NCI-H1436 (cell line): ENCODE measurements around the gene SCAMP2.
"Not testable (repeated sequence)": the region's sequence is repeated elsewhere in the genome, so short reads cannot be mapped to it uniquely, and the experiment has no call there.

Experiments
- DNase-seq: peaks from one replicate; lab custom pipeline; 2025; lab: John Stamatoyannopoulos, UW

Gene SCAMP2

GRCh38 chr15:74889883-74890664 lies 16.9 kb upstream of the SCAMP2 start, which contains the start of gene MPI:
Gene MPI, plus strand, starts transcription at chr15:74890042. Its CDS starts 32 bp downstream, at chr15:74890074.
- DNase-seq = peak; percentile 75

- no peak for DNase-seq
Measured at GRCh38 chr15:74889390-74889882, 16.3 kb upstream of the SCAMP2 start.

DNA sequence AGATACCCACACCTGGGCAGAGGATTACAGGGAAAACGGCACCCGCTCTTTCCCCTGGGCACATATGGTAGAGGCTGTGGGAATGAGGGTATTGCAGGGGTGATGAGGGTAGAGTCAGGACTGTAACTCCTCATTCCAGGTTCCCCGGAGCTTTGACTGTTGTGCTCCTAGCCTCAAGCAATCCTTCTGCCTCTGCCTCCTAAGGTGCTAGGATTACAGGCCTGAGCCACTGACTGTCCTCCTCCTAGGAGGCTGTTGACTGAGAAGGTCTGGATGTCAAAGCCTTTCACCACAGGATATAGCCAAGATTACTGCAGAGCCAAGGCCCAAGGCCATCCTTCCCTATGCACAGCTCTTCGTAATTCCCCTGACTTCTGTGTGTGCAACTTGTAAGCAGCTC lies 15.6 kb upstream of the SCAMP2 start:
- DNase-seq = no peak

- DNase-seq = not testable (repeated sequence)
Measured at GRCh38 chr15:74887537-74888193, 14.5 kb upstream of the SCAMP2 start.

DNA sequence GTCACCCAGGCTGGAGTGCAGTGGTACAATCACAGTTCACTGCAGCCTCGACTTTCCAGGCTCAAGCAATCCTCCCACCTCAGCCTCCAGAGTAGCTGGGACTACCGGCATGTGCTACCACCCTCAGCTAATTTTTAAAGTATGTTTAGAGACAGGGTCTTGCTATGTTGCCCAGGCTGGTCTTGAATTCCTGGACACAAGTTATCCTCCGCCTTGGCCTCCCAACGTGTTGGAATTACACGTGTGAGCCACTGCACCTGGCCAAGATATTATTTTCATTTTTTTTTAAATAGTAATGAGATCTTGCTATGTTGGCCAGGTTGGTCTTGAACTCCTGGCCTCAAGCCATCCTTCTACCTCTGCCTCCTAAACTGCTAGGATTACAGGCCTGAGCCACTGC lies 12.3 kb upstream of the SCAMP2 start:
- DNase-seq = no peak

DNA sequence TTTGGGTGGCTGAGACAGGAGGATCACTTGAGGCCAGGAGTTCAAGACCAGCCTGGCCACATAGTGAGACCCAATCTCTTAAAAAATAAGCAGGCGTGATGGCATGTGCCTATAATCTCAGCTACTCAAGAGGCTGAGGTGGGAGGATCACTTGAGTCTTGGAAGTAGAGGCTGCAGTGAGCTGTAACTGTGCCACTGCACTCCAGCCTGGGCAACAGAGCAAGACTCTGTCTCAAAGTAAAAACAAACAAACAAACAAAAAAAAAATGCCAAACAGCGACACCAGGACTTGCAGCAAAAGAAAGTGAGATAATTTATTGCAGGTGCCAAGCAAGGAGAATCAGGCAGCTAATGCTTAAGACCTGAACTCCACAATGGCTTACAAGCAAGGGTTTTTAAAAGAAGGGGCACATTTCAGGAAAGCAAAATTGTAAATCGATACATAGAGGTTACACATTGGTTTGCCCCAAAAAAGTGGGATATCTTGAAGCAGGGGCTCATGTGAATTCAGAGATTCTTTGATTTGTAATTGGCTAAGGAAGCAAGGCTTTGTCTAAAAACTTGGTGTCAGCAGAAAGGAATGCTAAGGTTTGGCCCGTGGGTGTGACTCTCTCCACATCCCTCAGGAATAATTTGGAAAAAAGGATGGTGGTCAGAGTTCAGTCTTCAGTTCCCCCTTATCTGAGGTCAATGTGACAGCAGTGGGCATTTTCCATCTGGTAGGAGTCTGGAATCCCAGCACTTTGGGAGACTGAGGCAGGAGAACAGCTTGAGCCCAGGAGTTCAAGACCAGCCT lies 11.5 kb upstream of the SCAMP2 start:
- no peak for DNase-seq

GRCh38 chr15:74882528-74882927 lies 9.4 kb upstream of the SCAMP2 start:
- DNase-seq = no peak

GRCh38 chr15:74878273-74878672 lies 5.1 kb upstream of the SCAMP2 start:
- no peak for DNase-seq

- no peak for DNase-seq
Measured at GRCh38 chr15:74873756-74874424, 725 bp upstream of the SCAMP2 start.

GRCh38 chr15:74872702-74873035 lies 496 bp downstream of the SCAMP2 start:
- DNase-seq = no peak

- no peak for DNase-seq
Measured at GRCh38 chr15:74870436-74871215, 2.5 kb downstream of the SCAMP2 start.

- DNase-seq = no peak
Measured at GRCh38 chr15:74869726-74870407, 3.3 kb downstream of the SCAMP2 start.

- no peak for DNase-seq
Measured at GRCh38 chr15:74869372-74869725, 3.8 kb downstream of the SCAMP2 start.

GRCh38 chr15:74868059-74868458 lies 5.1 kb downstream of the SCAMP2 start:
- DNase-seq = no peak

DNA sequence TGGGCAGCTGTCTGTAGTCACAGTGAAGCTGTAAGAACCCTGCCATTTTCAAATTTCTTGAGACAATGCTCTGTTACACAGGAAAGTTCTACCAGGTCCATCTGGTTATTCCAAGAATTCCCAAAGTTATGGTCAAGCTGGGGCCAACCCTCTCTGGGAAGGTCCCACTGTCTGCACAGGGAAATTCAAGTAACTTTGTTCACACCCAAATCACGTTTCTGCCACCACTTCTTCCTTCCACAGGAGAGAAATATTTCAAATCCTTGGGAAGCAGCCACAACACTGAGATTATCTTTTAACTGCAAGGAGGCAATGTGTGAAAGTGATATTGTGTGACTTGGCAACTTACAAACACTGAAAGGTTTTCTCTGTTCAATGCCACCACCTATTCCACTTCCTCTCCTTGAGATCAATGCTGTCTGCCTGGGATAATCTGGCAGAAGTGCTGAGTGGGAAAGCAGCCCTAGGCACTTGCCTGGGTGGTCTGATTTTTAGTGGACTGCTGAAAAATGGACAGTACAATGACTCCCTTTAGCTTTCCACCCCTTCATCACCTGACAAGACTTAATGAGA lies 5.6 kb downstream of the SCAMP2 start:
- DNase-seq = no peak

GRCh38 chr15:74866090-74866489 lies 7.1 kb downstream of the SCAMP2 start:
- no peak for DNase-seq

DNA sequence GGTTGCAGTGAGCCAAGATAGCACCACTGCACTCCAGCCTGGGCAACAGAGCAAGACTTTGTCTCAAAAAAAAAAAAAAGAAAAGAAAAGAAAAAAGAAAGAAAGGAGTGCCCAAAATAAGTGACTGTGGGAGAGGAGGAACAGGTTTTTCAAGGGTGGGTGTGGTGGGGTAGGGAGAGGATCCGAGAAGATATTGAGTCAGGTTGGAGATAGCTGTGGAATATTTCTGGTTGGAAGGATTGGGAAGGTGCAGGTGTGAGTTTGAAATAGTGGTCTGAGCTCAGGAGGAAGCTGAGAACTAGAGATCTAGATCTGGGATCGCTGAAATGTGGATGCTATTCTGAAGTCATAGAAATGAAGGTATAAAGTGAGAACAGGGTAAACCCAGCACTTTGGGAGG lies 7.8 kb downstream of the SCAMP2 start:
- no peak for DNase-seq

- no peak for DNase-seq
Measured at GRCh38 chr15:74864296-74864695, 8.9 kb downstream of the SCAMP2 start.

DNA sequence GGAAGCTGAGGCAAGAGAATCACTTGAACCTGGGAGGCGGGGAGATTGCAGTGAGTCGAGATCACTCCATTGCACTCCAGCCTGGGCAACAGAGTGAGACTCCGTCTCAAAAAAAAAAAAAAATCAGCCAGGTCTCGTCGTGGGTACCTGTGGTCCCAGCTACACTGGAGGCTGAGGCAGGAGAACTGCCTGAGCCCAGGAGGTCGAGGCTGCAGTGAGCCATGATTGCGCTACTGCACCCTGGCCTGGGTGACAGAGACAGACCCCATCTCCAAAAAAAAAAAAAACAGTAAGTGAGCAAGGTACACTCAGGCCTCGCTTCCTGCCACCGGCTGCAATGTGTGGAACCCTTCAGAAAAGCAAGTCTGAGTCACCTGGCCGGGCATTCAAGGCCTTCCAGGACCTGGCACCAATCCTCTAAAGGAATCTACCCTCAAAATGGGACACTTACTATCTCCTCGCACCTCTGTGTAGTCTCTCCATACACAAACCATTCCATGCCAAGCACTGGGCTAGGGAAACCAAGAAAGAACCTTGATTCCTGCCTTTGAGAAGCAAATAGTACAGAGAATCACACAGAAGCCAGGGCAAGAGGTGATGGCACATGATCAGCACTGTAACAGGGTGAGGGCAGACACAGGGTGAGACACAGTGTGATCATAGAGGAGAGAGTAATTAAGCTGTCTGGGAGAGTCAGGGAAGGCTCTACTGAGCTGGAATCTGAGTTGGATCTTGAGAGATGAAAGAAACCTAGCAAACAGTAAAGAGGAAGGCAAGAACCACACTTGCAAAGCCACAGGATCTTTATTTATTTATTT lies 9.7 kb downstream of the SCAMP2 start:
- DNase-seq = no peak

GRCh38 chr15:74858369-74858740 lies 14.8 kb downstream of the SCAMP2 start:
- DNase-seq = no peak
